NCI-H146 (cell line): ENCODE results near the gene TMEM198.

Experiments used
- DNase-seq: peaks from one replicate; lab custom pipeline; 2025; lab: John Stamatoyannopoulos, UW

The TMEM198 gene

DNA sequence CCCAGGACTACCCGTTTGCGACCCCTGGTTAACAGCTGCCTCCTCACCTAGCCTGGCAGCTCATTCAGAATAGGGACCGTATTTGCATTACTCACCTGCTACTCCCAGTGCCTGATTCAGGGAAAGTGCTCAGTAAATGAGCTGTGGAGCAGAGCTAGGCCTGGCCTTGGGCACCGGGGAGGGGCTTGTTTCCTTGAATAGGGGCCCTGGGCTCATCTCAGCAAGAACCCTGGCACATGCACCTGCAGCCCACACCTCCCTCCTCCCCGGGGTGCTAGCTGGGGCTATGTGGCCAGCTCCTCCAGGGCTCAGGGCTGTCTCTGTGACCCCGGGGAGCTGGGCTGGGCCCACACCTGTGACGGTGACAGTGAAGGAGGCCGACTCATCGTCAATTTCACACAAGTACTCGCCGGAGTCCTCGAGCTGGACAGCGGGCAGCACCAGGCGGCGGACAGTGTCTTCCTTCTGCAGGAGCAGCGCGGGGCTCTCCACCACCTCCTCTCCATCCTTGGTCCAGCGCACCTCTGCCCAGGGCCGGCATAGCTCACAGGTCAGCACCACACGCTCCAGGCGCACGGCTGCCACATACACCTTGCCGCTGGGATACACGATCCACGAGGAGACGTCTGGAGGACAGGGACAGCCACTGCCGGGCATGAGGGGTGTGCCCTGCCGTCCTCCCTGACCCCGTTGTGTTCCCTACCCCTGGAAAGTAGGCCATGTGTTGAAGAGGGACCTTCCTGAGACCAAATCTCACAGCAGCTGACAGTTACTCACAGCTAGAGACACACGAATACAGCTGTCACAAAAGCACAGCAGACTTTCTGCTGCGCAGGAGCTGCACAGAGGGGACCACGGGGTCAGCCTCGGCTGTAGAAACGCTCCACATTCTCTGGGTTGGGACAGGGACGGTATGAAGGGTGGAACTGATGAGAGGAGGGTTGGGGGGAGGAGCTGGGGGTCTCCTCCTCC is 18.5 kb downstream of the TMEM198 start:
- DNase-seq: no peak

DNA sequence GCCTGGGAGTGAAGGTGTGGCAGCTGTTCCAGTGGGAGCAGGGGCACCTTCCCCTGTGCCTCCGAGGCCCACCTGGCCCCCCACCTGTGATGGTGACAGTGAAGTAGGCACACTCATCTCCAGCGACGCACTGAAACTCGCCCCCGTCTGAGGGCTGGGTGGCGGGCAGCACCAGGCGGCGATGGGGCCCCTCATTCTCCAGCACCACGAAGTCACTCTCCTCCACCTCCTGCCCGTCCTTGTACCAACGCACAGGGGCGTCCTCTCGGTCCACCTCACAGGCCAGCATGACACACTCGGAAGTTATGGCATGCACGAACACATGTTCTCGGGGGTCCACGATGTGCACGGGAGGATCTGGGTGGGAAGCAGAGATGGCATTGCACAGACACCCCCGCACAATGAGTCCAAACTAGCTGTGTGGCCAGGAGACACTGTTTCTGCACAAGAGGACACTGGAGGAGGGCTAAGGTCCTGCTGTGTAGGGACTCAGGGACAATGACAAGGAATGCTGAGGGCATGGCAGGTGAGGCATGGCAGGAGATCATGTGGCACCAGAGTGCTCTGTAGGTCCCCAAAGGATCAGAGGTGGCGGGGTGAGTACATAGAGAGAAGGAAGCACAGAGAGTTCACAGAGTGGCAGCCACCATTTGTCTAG is 19.6 kb downstream of the TMEM198 start:
- no peak for DNase-seq

DNA sequence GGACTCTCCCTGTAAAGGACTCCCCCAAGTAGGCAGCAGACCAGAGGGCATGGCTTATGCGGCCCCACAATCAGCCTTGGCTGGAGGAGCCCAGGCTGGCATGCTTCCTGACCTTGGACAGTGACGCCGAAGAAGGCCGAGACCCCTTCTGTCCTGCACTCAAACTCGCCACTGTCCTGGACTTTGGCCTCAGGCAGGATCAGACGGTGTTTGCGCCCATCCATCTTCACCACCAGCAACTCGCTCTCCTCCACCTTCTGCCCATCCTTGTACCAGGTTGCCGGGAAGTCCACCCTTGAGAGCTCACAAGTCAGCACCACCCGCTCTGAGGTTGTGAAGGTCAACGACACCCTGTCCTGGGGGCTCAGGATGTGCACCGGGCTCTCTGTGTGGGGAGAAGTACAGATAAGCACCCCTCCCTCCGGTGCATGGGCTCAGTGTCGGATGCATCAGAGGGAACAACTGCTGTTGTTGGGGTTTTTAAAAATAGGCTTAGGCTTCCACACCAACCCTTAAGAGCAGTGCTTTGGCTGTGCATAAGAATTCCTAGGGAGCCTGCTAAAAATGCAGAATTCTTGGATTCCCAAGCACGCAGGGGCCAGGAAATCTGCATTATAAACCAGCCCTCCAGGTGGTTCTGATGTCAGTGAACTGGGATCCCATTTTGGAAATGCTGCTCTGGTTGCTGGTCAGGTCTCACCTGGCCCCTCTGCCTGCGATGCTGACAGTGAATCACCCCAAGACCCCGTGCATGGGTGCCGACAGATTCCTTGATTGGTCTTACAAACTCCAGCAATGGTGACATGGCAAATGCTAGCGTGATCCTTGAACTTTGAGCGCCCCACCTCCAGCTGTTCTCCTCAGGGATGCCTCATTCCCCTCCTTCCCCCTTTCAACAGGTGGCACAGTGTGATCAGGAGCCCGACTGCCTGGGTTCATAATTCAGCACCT is 21.6 kb downstream of the TMEM198 start:
- DNase-seq: no peak

DNA sequence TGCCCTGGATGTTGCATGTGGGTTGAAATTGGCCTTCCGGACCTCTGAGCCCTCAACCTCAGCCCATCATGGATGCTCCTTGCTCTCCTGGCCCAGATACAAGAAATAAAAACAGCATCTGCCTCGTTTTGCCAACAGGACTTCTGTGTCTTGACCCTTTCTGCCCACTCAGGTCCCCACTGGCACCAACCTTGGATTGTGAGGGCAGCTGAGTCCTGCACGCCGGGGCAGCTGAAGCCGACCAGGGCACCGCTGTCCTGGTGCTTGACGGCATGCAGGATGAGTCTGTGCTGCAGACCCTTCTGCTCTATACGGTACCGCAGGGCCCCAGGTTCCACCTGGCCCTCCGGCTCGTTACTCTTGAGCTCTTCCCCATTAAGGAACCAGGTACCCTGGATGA is 22.8 kb downstream of the TMEM198 start:
- no peak for DNase-seq

DNA sequence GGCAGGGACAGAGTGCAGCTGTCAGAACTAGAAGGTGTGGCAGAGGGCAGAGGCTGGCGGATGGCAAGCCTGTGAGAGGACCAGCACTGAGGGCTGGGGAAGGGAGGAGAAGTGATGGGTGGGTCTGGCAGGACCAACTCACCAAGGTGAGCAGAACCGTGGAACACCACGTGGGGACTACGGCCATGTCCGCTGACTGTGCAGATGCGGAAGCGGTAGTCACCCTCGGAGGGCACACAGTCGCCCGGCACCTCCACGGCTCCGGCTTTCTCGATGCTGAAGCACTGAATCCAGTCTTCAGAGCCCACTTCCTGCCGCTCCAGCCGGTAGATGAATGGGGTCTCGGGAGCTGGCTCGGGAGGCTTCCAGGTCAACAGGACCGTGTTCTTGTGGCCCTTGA is 23.3 kb downstream of the TMEM198 start:
- no peak for DNase-seq

GRCh38 chr2:219567791-219568361 is 24.0 kb downstream of the TMEM198 start:
- no peak for DNase-seq

GRCh38 chr2:219569041-219569440 is 25.2 kb downstream of the TMEM198 start:
- DNase-seq: no peak

- no peak for DNase-seq
Observed at GRCh38 chr2:219569635-219570034, 25.8 kb downstream of the TMEM198 start.

GRCh38 chr2:219570194-219570923 is 26.5 kb downstream of the TMEM198 start:
- DNase-seq: peak; percentile 20

DNA sequence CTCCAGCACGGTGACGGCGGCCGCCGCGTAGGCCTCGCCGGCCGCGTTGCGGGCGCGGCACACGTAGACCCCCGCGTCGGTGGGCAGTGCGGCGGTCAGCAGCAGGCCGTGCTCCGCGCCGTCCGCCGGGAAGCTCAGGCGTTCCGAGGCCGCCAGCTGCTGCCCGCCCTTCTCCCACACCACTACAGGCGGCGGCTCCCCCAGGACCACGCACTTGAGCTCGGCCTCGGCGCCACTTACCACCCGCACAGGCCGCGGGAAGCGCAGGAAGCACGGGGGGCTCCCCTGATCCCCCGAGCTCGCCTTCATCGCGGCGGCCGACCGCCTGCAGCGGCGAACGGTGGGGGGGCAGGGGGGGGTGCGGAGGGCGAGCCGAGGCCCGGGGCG is 27.1 kb downstream of the TMEM198 start:
- peak; percentile 9 for DNase-seq

- DNase-seq: peak; percentile 89
Observed at GRCh38 chr2:219571311-219572236, 27.7 kb downstream of the TMEM198 start, which contains the start of gene OBSL1. OBSL1 (minus strand) TSS chr2:219571539; CDS start chr2:219571232, 307 bp downstream.

- no peak for DNase-seq
Observed at GRCh38 chr2:219572237-219573001, 28.6 kb downstream of the TMEM198 start, which contains the start of gene INHA. INHA (plus strand) TSS chr2:219572310; CDS start chr2:219572375, 65 bp downstream.

- DNase-seq: no peak
Observed at GRCh38 chr2:219573166-219573565, 29.3 kb downstream of the TMEM198 start.

DNA sequence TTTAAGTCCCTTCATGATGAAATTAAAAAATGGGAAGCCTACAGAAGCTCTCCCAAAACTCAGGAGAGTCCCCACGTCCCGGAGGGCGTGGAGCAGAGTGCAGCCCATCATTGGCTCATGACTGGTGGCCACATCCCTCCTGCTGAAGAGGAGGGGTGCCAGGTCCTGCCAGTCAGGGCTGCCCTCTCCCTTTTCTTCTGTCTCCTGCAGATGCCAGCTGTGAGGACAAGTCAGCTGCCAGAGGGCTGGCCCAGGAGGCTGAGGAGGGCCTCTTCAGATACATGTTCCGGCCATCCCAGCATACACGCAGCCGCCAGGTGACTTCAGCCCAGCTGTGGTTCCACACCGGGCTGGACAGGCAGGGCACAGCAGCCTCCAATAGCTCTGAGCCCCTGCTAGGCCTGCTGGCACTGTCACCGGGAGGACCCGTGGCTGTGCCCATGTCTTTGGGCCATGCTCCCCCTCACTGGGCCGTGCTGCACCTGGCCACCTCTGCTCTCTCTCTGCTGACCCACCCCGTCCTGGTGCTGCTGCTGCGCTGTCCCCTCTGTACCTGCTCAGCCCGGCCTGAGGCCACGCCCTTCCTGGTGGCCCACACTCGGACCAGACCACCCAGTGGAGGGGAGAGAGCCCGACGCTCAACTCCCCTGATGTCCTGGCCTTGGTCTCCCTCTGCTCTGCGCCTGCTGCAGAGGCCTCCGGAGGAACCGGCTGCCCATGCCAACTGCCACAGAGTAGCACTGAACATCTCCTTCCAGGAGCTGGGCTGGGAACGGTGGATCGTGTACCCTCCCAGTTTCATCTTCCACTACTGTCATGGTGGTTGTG is 30.9 kb downstream of the TMEM198 start:
- no peak for DNase-seq

DNA sequence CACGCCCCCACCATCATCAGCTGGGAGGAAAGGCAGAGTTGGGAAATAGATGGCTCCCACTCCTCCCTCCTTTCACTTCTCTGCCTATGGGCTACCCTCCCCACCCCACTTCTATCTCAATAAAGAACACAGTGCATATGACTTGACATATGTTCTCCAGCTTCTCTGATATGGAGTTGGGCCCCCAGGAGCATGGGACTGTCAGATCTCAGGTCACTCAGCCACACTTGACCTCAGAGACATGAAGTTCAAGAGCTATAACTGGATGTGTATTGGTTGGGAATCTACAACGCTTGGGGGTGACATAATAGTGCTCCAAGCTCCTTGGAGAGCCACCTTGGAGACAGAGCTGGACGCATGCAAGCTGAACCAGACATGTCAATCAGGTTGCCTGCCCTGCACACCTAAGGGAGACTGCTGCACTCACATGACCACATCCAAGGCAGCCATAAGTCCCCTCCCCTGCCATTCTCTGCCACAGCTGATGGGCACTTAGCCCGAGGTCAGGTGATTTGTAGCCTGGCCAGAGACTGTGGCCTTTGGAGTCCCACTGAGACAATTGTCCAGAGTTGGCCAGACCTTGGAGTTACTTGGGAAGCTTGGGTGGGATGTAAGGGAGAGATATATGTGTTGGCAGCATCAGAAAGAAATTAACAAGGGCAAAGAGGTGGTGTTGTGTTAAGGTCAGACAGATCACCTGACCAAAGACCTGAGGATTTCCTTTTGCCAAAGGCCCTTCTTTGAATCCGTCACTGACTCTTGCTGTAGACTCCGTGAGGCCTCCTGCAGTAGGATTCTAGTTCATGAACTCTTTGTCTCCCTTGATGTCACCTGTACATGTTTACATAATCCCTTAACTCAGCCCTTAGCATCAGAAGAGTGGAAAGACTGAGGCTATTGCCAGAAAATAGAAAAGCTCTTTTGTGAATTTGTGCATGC is 32.0 kb downstream of the TMEM198 start:
- DNase-seq: no peak

DNA sequence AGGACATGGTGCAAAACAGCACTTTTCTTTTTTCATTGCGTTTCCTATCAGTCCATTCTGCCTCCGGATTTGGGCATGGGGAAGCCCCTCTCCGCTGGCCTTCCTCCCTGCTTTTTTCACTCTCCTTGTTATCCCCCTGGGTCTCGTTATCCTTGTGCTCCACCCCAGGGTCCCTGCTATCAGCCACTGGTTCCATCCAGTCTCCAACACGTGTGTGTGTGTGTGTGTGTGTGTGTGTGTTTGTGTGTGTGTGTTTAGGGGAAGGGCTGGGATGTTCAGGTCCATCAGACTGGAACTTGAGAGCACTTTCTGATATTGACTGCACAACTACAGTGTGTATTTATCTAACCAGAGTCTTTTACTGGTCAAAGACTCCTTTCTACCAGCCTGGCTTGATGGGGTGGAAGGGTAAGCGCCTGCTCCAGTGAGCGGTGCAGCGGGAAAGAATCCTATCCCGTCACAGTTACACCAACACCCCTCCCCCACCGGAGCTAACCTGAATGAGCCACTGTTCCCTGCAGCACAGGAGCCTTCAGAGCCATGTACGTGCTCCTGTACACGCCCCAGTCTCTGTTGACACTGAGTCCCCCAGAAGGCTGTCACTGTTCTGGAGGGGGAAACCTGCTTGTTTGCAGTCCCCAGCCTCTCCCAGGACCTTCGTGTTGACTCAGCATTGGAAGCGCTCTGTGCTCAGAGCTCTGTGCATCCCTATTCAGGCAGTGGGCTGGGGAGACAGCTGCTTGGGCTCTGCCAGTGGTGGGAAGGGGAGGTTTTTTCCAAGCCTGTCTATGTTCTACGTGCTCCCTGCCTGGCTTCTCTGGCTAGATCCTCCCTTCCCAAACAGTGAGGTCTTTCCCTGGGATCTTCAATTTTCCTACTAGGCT is 32.9 kb downstream of the TMEM198 start:
- peak; percentile 42 for DNase-seq
